ENCODE data around the gene CHST8. TPM values are rescaled to one million over a fixed set of nuclear protein-coding genes. Genes with fewer than 3 reads are reported as not detected.
A peak's percentile ranks its signal among the peaks of the same experiment; 100 is the strongest.

Gene CHST8
- total and polyA plus RNA-seq, 5 donors from 2014 or later = 0.27 TPM; not detected in 4

- Mint-ChIP-seq H3K27me3 (peaks cover 21% of the 10 kb centered on the region), H3K27ac (peak overlapping the region in 1 of 3 donors; percentile 88), H3K4me3 (no peak overlapping the region)
These were observed 178.4 kb downstream of the CHST8 start for GRCh38 chr19:33800012-33800680.

GRCh38 chr19:33801411-33801810 lies 179.7 kb downstream of the CHST8 start:
- H3K4me3 Mint-ChIP-seq = no peak overlapping the region
- H3K27me3 Mint-ChIP-seq = peaks cover 21% of the 10 kb centered on the region
- H3K36me3 ChIP-seq (ENCODE audit: control insufficient read depth, insufficient read depth, low read length) = no peaks in the 10 kb centered on the region
- no peak overlapping the region for H3K4me3 ChIP-seq (ENCODE audit: low read depth, low read length)
- H3K27me3 ChIP-seq (ENCODE audit: control insufficient read depth, insufficient read depth, low read length) = peaks cover 8% of the 10 kb centered on the region
- DNase-seq (no peak), ATAC-seq (ENCODE audit: low read depth in 2 of 2) (no peak)
- H3K9me3 ChIP-seq (ENCODE audit: control insufficient read depth in 2 of 2, low read length in 2 of 2) = no peaks in the 10 kb centered on the region
- no peak overlapping the region for H3K27ac Mint-ChIP-seq
- H3K4me1 Mint-ChIP-seq = peaks cover 0 to 12% (median 8%) of the 10 kb centered on the region in 4 donors
- peaks cover 16% of the 10 kb centered on the region for H3K4me1 ChIP-seq (ENCODE audit: control insufficient read depth, insufficient read depth, low read length, poor library complexity, severe bottlenecking)
- peaks cover 0 to 2% (median 0%) of the 10 kb centered on the region in 7 donors for H3K9me3 Mint-ChIP-seq
- H3K27ac ChIP-seq (ENCODE audit: insufficient read depth, low read length, poor library complexity, severe bottlenecking) = no peak overlapping the region
- H3K36me3 Mint-ChIP-seq = peaks cover 3% of the 10 kb centered on the region

More at GRCh38 chr19:33800012-33800680, 178.4 kb downstream of the CHST8 start:
- peaks cover 0 to 7% (median 4%) of the 10 kb centered on the region in 4 donors for H3K4me1 Mint-ChIP-seq
- DNase-seq (no peak), ATAC-seq (ENCODE audit: low read depth in 2 of 2) (no peak)
- Histone ChIP-seq H3K4me3 (ENCODE audit: low read depth, low read length) (no peak overlapping the region), H3K36me3 (ENCODE audit: control insufficient read depth, insufficient read depth, low read length) (no peaks in the 10 kb centered on the region), H3K27ac (ENCODE audit: insufficient read depth, low read length, poor library complexity, severe bottlenecking) (no peak overlapping the region), H3K4me1 (ENCODE audit: control insufficient read depth, insufficient read depth, low read length, poor library complexity, severe bottlenecking) (peaks cover 11% of the 10 kb centered on the region), H3K27me3 (ENCODE audit: control insufficient read depth, insufficient read depth, low read length) (peaks cover 8% of the 10 kb centered on the region), H3K9me3 (ENCODE audit: control insufficient read depth in 2 of 2, low read length in 2 of 2) (no peaks in the 10 kb centered on the region)
- H3K36me3 Mint-ChIP-seq = no peaks in the 10 kb centered on the region
- H3K9me3 Mint-ChIP-seq = peaks cover 0 to 2% (median 0%) of the 10 kb centered on the region in 7 donors

- Mint-ChIP-seq H3K4me3 (no peak overlapping the region), H3K4me1 (peaks cover 0 to 15% (median 11%) of the 10 kb centered on the region in 4 donors), H3K36me3 (peaks cover 3% of the 10 kb centered on the region), H3K27me3 (peaks cover 21% of the 10 kb centered on the region), H3K27ac (no peak overlapping the region), H3K9me3 (peaks cover 0 to 2% (median 0%) of the 10 kb centered on the region in 7 donors)
- Histone ChIP-seq H3K4me1 (ENCODE audit: control insufficient read depth, insufficient read depth, low read length, poor library complexity, severe bottlenecking) (peaks cover 16% of the 10 kb centered on the region), H3K27ac (ENCODE audit: insufficient read depth, low read length, poor library complexity, severe bottlenecking) (no peak overlapping the region), H3K9me3 (ENCODE audit: control insufficient read depth in 2 of 2, low read length in 2 of 2) (no peaks in the 10 kb centered on the region), H3K4me3 (ENCODE audit: low read depth, low read length) (no peak overlapping the region), H3K36me3 (ENCODE audit: control insufficient read depth, insufficient read depth, low read length) (no peaks in the 10 kb centered on the region), H3K27me3 (ENCODE audit: control insufficient read depth, insufficient read depth, low read length) (peaks cover 8% of the 10 kb centered on the region)
- DNase-seq (no peak), ATAC-seq (ENCODE audit: low read depth in 2 of 2) (no peak)
These were observed 180.2 kb downstream of the CHST8 start for GRCh38 chr19:33802001-33802400.

DNA sequence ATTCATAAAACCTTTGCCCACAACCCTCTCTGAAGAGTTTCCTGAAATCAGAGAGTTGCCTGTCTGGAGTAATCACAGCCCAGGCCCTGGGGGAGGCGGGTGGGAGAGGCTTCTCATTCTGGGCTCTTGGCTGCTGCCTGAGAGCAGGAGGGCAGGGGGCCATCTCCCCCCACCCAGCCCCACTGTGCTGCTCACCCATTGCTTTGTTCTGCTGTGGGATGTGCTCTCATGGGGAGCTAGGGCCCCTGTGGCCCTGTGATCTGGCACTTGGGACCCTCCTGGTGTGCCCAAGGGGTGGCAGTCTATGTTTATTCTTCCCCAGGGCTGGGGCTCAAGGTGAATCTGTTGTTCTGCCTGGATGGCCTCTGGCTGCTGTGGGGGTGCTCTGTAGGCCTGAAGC lies 181.0 kb downstream of the CHST8 start:
- Histone ChIP-seq H3K27ac (ENCODE audit: insufficient read depth, low read length, poor library complexity, severe bottlenecking) (no peak overlapping the region), H3K9me3 (ENCODE audit: control insufficient read depth in 2 of 2, low read length in 2 of 2) (no peaks in the 10 kb centered on the region), H3K4me1 (ENCODE audit: control insufficient read depth, insufficient read depth, low read length, poor library complexity, severe bottlenecking) (peaks cover 9% of the 10 kb centered on the region), H3K36me3 (ENCODE audit: control insufficient read depth, insufficient read depth, low read length) (no peaks in the 10 kb centered on the region), H3K27me3 (ENCODE audit: control insufficient read depth, insufficient read depth, low read length) (peaks cover 8% of the 10 kb centered on the region), H3K4me3 (ENCODE audit: low read depth, low read length) (no peak overlapping the region)
- Mint-ChIP-seq H3K9me3 (peaks cover 0 to 2% (median 0%) of the 10 kb centered on the region in 7 donors), H3K36me3 (peaks cover 3% of the 10 kb centered on the region), H3K27ac (no peak overlapping the region), H3K27me3 (peaks cover 15% of the 10 kb centered on the region), H3K4me3 (no peak overlapping the region), H3K4me1 (peaks cover 0 to 16% (median 9%) of the 10 kb centered on the region in 4 donors)
- ATAC-seq (ENCODE audit: low read depth in 2 of 2) = no peak
- no peak for DNase-seq

DNA sequence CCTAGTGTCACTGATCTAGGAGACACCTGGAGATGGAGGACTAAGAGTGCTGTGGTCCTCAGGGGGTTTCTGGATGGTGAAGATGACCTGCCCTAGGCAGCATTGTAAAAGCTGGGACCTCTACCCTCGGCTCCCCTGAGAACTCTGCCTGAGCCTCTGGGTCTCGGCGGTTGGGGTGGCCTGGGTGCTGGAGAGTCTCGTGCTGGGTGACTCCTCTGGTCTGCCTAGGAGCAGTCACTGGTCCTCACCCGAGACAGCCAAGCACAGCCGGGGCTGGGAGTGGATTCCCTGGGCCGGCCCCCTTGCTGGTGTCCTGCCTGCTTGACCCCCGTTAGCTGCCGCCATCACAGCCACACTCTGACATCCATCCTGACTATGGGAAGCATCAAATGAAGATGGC lies 181.6 kb downstream of the CHST8 start:
- Mint-ChIP-seq H3K36me3 (peaks cover 3% of the 10 kb centered on the region), H3K4me3 (no peak overlapping the region), H3K27ac (no peak overlapping the region), H3K9me3 (peaks cover 0 to 2% (median 0%) of the 10 kb centered on the region in 7 donors), H3K27me3 (peaks cover 13% of the 10 kb centered on the region), H3K4me1 (peaks cover 0 to 16% (median 9%) of the 10 kb centered on the region in 4 donors)
- ATAC-seq (ENCODE audit: low read depth in 2 of 2) (no peak), DNase-seq (no peak)
- Histone ChIP-seq H3K27me3 (ENCODE audit: control insufficient read depth, insufficient read depth, low read length) (peaks cover 8% of the 10 kb centered on the region), H3K9me3 (ENCODE audit: control insufficient read depth in 2 of 2, low read length in 2 of 2) (no peaks in the 10 kb centered on the region), H3K27ac (ENCODE audit: insufficient read depth, low read length, poor library complexity, severe bottlenecking) (no peak overlapping the region), H3K4me3 (ENCODE audit: low read depth, low read length) (no peak overlapping the region), H3K36me3 (ENCODE audit: control insufficient read depth, insufficient read depth, low read length) (no peaks in the 10 kb centered on the region), H3K4me1 (ENCODE audit: control insufficient read depth, insufficient read depth, low read length, poor library complexity, severe bottlenecking) (peaks cover 9% of the 10 kb centered on the region)

- no peak overlapping the region for H3K4me3 Mint-ChIP-seq
- no peak overlapping the region for H3K27ac Mint-ChIP-seq
- no peak overlapping the region for H3K4me3 ChIP-seq (ENCODE audit: low read depth, low read length)
- H3K27me3 ChIP-seq (ENCODE audit: control insufficient read depth, insufficient read depth, low read length) = peaks cover 3% of the 10 kb centered on the region
- ATAC-seq (ENCODE audit: low read depth in 2 of 2) (no peak), DNase-seq (no peak)
- H3K9me3 Mint-ChIP-seq = peaks cover 0 to 2% (median 0%) of the 10 kb centered on the region in 7 donors
- H3K27ac ChIP-seq (ENCODE audit: insufficient read depth, low read length, poor library complexity, severe bottlenecking) = no peak overlapping the region
- peaks cover 0 to 16% (median 8%) of the 10 kb centered on the region in 4 donors for H3K4me1 Mint-ChIP-seq
- peaks cover 8% of the 10 kb centered on the region for H3K27me3 Mint-ChIP-seq
- peaks cover 9% of the 10 kb centered on the region for H3K4me1 ChIP-seq (ENCODE audit: control insufficient read depth, insufficient read depth, low read length, poor library complexity, severe bottlenecking)
- peaks cover 3% of the 10 kb centered on the region for H3K36me3 Mint-ChIP-seq
- H3K36me3 ChIP-seq (ENCODE audit: control insufficient read depth, insufficient read depth, low read length) = no peaks in the 10 kb centered on the region
- no peaks in the 10 kb centered on the region for H3K9me3 ChIP-seq (ENCODE audit: control insufficient read depth in 2 of 2, low read length in 2 of 2)
These were observed 182.5 kb downstream of the CHST8 start for GRCh38 chr19:33804021-33804799.

- peaks cover 0 to 2% (median 0%) of the 10 kb centered on the region in 7 donors for H3K9me3 Mint-ChIP-seq
- peaks cover 3% of the 10 kb centered on the region for H3K36me3 Mint-ChIP-seq
- H3K27me3 Mint-ChIP-seq = peaks cover 4% of the 10 kb centered on the region
- no peaks in the 10 kb centered on the region for H3K36me3 ChIP-seq (ENCODE audit: control insufficient read depth, insufficient read depth, low read length)
- no peaks in the 10 kb centered on the region for H3K9me3 ChIP-seq (ENCODE audit: control insufficient read depth in 2 of 2, low read length in 2 of 2)
- peaks cover 9% of the 10 kb centered on the region for H3K4me1 ChIP-seq (ENCODE audit: control insufficient read depth, insufficient read depth, low read length, poor library complexity, severe bottlenecking)
- H3K27ac Mint-ChIP-seq = no peak overlapping the region
- H3K4me3 Mint-ChIP-seq = no peak overlapping the region
- no peaks in the 10 kb centered on the region for H3K27me3 ChIP-seq (ENCODE audit: control insufficient read depth, insufficient read depth, low read length)
- ATAC-seq (ENCODE audit: low read depth in 2 of 2) (no peak), DNase-seq (no peak)
- peaks cover 0 to 16% (median 6%) of the 10 kb centered on the region in 4 donors for H3K4me1 Mint-ChIP-seq
- no peak overlapping the region for H3K27ac ChIP-seq (ENCODE audit: insufficient read depth, low read length, poor library complexity, severe bottlenecking)
- no peak overlapping the region for H3K4me3 ChIP-seq (ENCODE audit: low read depth, low read length)
These were observed 183.6 kb downstream of the CHST8 start for GRCh38 chr19:33805313-33805712.

Measured in CD4-positive, CD25-positive, alpha-beta regulatory T cell (primary cell).